ENCODE data around the gene TNFAIP8. TPM values are rescaled to one million over a fixed set of nuclear protein-coding genes. Genes with fewer than 3 reads are reported as not detected.

TNFAIP8 gene
- total and polyA plus RNA-seq, 2 of the 13 experiments (the other 11 are each of a cell fraction or from before 2014, with no cell fraction given) = 6.4 to 11.2 TPM

DNA sequence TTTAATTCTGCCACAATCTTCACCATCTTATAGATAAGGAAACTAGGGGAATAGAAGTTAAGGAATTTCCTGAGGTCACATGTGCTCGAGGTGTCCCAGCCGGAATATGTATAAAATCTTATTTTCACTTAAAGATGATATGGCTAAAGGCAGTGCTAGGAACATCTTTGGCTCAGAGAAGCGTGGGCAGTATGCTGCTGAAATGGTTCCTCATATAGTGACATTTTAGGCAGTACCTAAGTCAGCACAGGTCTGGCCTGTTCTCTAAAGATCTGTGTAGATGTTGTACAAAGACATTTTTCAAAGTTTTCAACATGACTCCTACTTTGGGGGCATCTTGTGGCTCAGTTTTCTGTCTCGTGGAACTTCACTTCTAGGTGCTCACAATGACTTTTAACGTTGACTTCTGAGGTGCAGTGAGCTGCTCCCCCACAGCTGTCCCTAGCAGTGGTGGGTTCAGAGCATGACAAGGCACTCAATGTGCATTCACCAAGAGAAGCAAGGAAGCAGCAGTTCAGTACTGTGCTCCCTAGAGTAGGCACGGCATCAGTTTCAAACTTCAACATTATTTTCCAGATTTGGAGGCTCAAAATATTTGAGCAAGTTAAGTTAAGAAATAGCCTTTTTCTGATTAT is 40.3 kb downstream of the TNFAIP8 start:
- no peak overlapping the region for H2AFZ ChIP-seq (ENCODE audit: low read length)
- H3K4me1 ChIP-seq (ENCODE audit: insufficient read depth, low read length) = peaks cover 9% of the 10 kb centered on the region
- ATAC-seq (no peak), DNase-seq (ENCODE audit: low spot score) (no peak), FAIRE-seq (no peak)
- no peaks in the 10 kb centered on the region for H3K79me2 ChIP-seq (ENCODE audit: insufficient read depth, low read length)
- no peak overlapping the region for H3K9ac ChIP-seq (ENCODE audit: insufficient read depth, low read depth, low read length)
- H3K36me3 ChIP-seq (replicated peaks in 1 of 2; ENCODE audit: control insufficient read depth in 1 of 2, insufficient read depth in 2 of 2, low read length in 2 of 2) = no peaks in the 10 kb centered on the region
- TF ChIP-seq, protein P1, sequence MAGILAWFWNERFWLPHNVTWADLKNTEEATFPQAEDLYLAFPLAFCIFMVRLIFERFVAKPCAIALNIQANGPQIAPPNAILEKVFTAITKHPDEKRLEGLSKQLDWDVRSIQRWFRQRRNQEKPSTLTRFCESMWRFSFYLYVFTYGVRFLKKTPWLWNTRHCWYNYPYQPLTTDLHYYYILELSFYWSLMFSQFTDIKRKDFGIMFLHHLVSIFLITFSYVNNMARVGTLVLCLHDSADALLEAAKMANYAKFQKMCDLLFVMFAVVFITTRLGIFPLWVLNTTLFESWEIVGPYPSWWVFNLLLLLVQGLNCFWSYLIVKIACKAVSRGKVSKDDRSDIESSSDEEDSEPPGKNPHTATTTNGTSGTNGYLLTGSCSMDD (CRISPR knock-in tag; IDR thresholded peaks at IDR 0.05) = no peak
- TF ChIP-seq HNF1A (IDR thresholded peaks at IDR 0.05; ENCODE audit: low read depth) (no peak), HNF1A (CRISPR knock-in tag; IDR thresholded peaks at IDR 0.05; ENCODE audit: borderline replicate concordance) (no peak), ZNF652 (CRISPR knock-in tag; IDR thresholded peaks at IDR 0.05; ENCODE audit: borderline replicate concordance, low read depth) (no peak), JARID2 (CRISPR knock-in tag; IDR thresholded peaks at IDR 0.05; ENCODE audit: insufficient replicate concordance) (no peak), PAF1 (CRISPR knock-in tag; IDR thresholded peaks at IDR 0.05) (no peak)
- TF ChIP-seq, protein P2, sequence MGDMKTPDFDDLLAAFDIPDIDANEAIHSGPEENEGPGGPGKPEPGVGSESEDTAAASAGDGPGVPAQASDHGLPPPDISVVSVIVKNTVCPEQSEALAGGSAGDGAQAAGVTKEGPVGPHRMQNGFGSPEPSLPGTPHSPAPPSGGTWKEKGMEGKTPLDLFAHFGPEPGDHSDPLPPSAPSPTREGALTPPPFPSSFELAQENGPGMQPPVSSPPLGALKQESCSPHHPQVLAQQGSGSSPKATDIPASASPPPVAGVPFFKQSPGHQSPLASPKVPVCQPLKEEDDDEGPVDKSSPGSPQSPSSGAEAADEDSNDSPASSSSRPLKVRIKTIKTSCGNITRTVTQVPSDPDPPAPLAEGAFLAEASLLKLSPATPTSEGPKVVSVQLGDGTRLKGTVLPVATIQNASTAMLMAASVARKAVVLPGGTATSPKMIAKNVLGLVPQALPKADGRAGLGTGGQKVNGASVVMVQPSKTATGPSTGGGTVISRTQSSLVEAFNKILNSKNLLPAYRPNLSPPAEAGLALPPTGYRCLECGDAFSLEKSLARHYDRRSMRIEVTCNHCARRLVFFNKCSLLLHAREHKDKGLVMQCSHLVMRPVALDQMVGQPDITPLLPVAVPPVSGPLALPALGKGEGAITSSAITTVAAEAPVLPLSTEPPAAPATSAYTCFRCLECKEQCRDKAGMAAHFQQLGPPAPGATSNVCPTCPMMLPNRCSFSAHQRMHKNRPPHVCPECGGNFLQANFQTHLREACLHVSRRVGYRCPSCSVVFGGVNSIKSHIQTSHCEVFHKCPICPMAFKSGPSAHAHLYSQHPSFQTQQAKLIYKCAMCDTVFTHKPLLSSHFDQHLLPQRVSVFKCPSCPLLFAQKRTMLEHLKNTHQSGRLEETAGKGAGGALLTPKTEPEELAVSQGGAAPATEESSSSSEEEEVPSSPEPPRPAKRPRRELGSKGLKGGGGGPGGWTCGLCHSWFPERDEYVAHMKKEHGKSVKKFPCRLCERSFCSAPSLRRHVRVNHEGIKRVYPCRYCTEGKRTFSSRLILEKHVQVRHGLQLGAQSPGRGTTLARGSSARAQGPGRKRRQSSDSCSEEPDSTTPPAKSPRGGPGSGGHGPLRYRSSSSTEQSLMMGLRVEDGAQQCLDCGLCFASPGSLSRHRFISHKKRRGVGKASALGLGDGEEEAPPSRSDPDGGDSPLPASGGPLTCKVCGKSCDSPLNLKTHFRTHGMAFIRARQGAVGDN (CRISPR knock-in tag; IDR thresholded peaks at IDR 0.05) = no peak
- TF ChIP-seq, protein P3, sequence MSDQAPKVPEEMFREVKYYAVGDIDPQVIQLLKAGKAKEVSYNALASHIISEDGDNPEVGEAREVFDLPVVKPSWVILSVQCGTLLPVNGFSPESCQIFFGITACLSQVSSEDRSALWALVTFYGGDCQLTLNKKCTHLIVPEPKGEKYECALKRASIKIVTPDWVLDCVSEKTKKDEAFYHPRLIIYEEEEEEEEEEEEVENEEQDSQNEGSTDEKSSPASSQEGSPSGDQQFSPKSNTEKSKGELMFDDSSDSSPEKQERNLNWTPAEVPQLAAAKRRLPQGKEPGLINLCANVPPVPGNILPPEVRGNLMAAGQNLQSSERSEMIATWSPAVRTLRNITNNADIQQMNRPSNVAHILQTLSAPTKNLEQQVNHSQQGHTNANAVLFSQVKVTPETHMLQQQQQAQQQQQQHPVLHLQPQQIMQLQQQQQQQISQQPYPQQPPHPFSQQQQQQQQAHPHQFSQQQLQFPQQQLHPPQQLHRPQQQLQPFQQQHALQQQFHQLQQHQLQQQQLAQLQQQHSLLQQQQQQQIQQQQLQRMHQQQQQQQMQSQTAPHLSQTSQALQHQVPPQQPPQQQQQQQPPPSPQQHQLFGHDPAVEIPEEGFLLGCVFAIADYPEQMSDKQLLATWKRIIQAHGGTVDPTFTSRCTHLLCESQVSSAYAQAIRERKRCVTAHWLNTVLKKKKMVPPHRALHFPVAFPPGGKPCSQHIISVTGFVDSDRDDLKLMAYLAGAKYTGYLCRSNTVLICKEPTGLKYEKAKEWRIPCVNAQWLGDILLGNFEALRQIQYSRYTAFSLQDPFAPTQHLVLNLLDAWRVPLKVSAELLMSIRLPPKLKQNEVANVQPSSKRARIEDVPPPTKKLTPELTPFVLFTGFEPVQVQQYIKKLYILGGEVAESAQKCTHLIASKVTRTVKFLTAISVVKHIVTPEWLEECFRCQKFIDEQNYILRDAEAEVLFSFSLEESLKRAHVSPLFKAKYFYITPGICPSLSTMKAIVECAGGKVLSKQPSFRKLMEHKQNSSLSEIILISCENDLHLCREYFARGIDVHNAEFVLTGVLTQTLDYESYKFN (CRISPR knock-in tag; conservative IDR thresholded peaks at IDR 0.05) = no peak
- H3K27ac ChIP-seq (ENCODE audit: extremely low read length, insufficient read depth, low read length) = no peak overlapping the region
- no peak overlapping the region for H3K4me2 ChIP-seq (ENCODE audit: low read depth, low read length)
- intact Hi-C loops (cut with micrococcal nuclease; ENCODE audit: unreplicated experiment) (no loop called here), in situ Hi-C loops (cut with HindIII; ENCODE audit: extremely low pct_ligation_motif_present, low pct_unique_long_range_greater_than_20kb) (no loop called here)
- CTCF ChIA-PET (ENCODE audit: low intra/inter-chr PET ratio, low total read pairs) = no interaction called here
- H3K4me3 ChIP-seq (replicated peaks in 1 of 3; ENCODE audit: insufficient read depth in 1 of 3, low read depth in 2 of 3, low read length in 3 of 3) = no peak overlapping the region
- no TSS peak for BruUV-seq (replicated peaks)
- 86% methylated on average over 6 of the region's 6 CpGs for WGBS (ENCODE audit: low lambda C conversion rate)
- no peaks in the 10 kb centered on the region; a peak in 1 of 5 replicates for H3K27me3 ChIP-seq (ENCODE audit: control insufficient read depth in 1 of 2, insufficient read depth in 2 of 2, low read length in 2 of 2)
- H4K20me1 ChIP-seq (ENCODE audit: insufficient read depth, low read length) = no peaks in the 10 kb centered on the region
- H3K9me3 ChIP-seq (ENCODE audit: low read length) = no peaks in the 10 kb centered on the region
- POLR2A ChIA-PET = interaction anchor here (1.0 kb wide), 1 partner anchor 128 kb away, joined by 3 read pairs; no protein-coding TSS in a partner anchor

All from HepG2 (cell line).